ENCODE measurements around the gene STING1. TPM values are rescaled to one million over a fixed set of nuclear protein-coding genes. Genes with fewer than 3 reads are reported as not detected.

STING1 gene
- total RNA-seq, 1 experiment from 2014 or later: 0.48 TPM

DNA sequence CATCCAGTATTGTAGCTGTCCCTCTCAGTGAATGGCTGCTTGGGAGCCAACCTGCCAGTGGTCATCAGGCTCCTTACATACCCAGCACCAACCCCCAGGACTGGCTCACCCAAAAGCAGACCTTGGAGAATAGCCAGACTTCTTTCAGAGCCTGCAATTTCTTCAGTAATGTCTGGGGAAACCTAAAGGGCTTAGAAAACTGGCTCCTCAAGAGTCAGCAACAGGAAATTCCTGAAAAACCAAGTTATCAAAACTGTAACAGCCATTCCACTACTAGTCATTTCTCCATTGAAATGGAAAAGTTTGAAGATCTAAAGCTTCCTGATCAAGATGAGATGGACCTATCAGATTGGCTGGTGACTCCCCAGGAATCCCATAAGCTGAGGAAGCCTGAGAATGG is 12.3 kb upstream of the STING1 start:
- H3K79me2 ChIP-seq (ENCODE audit: insufficient read depth, low read length): no peaks in the 10 kb centered on the region
- H3K4me1 Mint-ChIP-seq: peaks cover 0 to 7% of the 10 kb centered on the region in 2 experiments; a peak in 2 of 4 replicates
- no peaks in the 10 kb centered on the region; the same call in 1 of the 2 replicates for H3K4me1 ChIP-seq (ENCODE audit: insufficient read depth, low read length)
- H3K36me3 Mint-ChIP-seq (ENCODE audit: insufficient read depth in 1 of 3, low read depth in 3 of 3): no peaks in the 10 kb centered on the region
- H3K9ac ChIP-seq (ENCODE audit: extremely low read depth, insufficient read length, low read length): no peak overlapping the region
- no peak overlapping the region for H3K4me2 ChIP-seq (ENCODE audit: insufficient read depth, insufficient read length, low read length)
- H4K20me1 ChIP-seq (ENCODE audit: control insufficient read depth, insufficient read depth, insufficient read length): no peaks in the 10 kb centered on the region
- H2AFZ ChIP-seq (ENCODE audit: low read length): no peak overlapping the region
- DNase-seq: no peak
- H2BK12ac ChIP-seq (ENCODE audit: insufficient read length, low read depth, low read length): no peak overlapping the region
- H3K27me3 ChIP-seq (ENCODE audit: insufficient read depth, low read length): no peaks in the 10 kb centered on the region
- no peak overlapping the region for H3K18ac ChIP-seq (ENCODE audit: insufficient read length, low read depth, low read length)
- no peak overlapping the region for H2BK15ac ChIP-seq (ENCODE audit: low read depth, low read length)
- no peak overlapping the region for H3K4ac ChIP-seq (ENCODE audit: low read depth, low read length)
- no peak overlapping the region for H4K91ac ChIP-seq (ENCODE audit: insufficient read length, low read depth, low read length)
- H2BK20ac ChIP-seq (ENCODE audit: low read depth, low read length, poor library complexity, severe bottlenecking): no peak overlapping the region
- no peaks in the 10 kb centered on the region for H3K79me1 ChIP-seq (ENCODE audit: insufficient read depth, low read depth, low read length, poor library complexity, severe bottlenecking)
- no peak overlapping the region for H3K56ac ChIP-seq (ENCODE audit: insufficient read length, low read depth, low read length)
- H2AK5ac ChIP-seq (ENCODE audit: insufficient read length, low read length): no peak overlapping the region
- no peak overlapping the region for H3K4me3 Mint-ChIP-seq
- H3T11ph ChIP-seq (ENCODE audit: low read length): no peak overlapping the region
- H2BK5ac ChIP-seq (ENCODE audit: insufficient read length, low read length): no peak overlapping the region
- no peak overlapping the region for H2BK120ac ChIP-seq (ENCODE audit: low read depth, low read length, poor library complexity, severe bottlenecking)
- H3K14ac ChIP-seq (ENCODE audit: insufficient read depth, low read length): no peak overlapping the region
- no peak overlapping the region for H3K27ac Mint-ChIP-seq
- no peaks in the 10 kb centered on the region for H3K9me3 ChIP-seq (ENCODE audit: control insufficient read depth, low read depth, low read length)
- H3K27ac ChIP-seq (ENCODE audit: insufficient read length, low read depth, low read length): no peak overlapping the region
- H3K23me2 ChIP-seq (ENCODE audit: insufficient read length, low read depth, low read length, poor library complexity, severe bottlenecking): no peaks in the 10 kb centered on the region
- no peaks in the 10 kb centered on the region; the same call in none of the 2 replicates for H3K27me3 Mint-ChIP-seq (ENCODE audit: low read depth)
- H3K23ac ChIP-seq (ENCODE audit: insufficient read length, low read depth, low read length): no peak overlapping the region
- H4K8ac ChIP-seq (replicated peaks; ENCODE audit: insufficient read length, low read depth, low read length): no peak overlapping the region
- TF ChIP-seq, protein P1, sequence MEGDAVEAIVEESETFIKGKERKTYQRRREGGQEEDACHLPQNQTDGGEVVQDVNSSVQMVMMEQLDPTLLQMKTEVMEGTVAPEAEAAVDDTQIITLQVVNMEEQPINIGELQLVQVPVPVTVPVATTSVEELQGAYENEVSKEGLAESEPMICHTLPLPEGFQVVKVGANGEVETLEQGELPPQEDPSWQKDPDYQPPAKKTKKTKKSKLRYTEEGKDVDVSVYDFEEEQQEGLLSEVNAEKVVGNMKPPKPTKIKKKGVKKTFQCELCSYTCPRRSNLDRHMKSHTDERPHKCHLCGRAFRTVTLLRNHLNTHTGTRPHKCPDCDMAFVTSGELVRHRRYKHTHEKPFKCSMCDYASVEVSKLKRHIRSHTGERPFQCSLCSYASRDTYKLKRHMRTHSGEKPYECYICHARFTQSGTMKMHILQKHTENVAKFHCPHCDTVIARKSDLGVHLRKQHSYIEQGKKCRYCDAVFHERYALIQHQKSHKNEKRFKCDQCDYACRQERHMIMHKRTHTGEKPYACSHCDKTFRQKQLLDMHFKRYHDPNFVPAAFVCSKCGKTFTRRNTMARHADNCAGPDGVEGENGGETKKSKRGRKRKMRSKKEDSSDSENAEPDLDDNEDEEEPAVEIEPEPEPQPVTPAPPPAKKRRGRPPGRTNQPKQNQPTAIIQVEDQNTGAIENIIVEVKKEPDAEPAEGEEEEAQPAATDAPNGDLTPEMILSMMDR (conservative IDR thresholded peaks at IDR 0.05): no peak
- H3K9me3 Mint-ChIP-seq: no peaks in the 10 kb centered on the region
- H4K5ac ChIP-seq (ENCODE audit: insufficient read length, low read depth, low read length): no peak overlapping the region

Measured in H9 (cell line).